SU-DHL-6 (cell line): ENCODE measurements around the gene MEGF6.

Experiments used
- H2AFZ ChIP-seq: fragments of 200-600 bp; sonication (generic); 2 replicates; pipeline ENCODE4 v1.6.1; 2014; ENCODE audit warnings: low read depth, mild to moderate bottlenecking, moderate library complexity, mixed read lengths, antibody characterized with exemption, low read length; ENCODE audit not compliant: severe bottlenecking
- H3F3A ChIP-seq: fragments of 200-600 bp; shearing (Covaris generic); 2 replicates; pipeline ENCODE4 v1.6.0; 2016; ENCODE audit warnings: antibody characterized with exemption, mild to moderate bottlenecking; ENCODE audit not compliant: insufficient read depth
- H3K27ac ChIP-seq: fragments of 200-600 bp; sonication (generic); 2 replicates; pipeline ENCODE4 v1.5.1; 2016; ENCODE audit warnings: low read depth, mild to moderate bottlenecking, low read length, moderate library complexity, mixed read lengths
- H3K27me3 ChIP-seq: fragments of 200-600 bp; sonication (generic), shearing (Covaris generic); 2 replicates; pipeline ENCODE4 v1.6.0; 2014; ENCODE audit warnings: mild to moderate bottlenecking, low read length
- H3K36me3 ChIP-seq: fragments of 200-600 bp; sonication (generic); 2 replicates; pipeline ENCODE4 v1.6.1; 2014; ENCODE audit warnings: mild to moderate bottlenecking, low read length, mixed read lengths
- H3K4me2 ChIP-seq: fragments of 300-600, 200-600 bp; shearing (Covaris generic), sonication (generic); 2 replicates; pipeline ENCODE4 v1.6.0; 2014; ENCODE audit warnings: low read length, low read depth, mild to moderate bottlenecking; ENCODE audit not compliant: poor library complexity, severe bottlenecking
- H3K4me3 ChIP-seq: fragments of 200-600 bp; sonication (generic); 2 replicates; pipeline ENCODE4 v1.5.1; 2014; ENCODE audit warnings: antibody characterized with exemption, low read length, mild to moderate bottlenecking, mixed read lengths; ENCODE audit not compliant: insufficient read depth, poor library complexity, severe bottlenecking
- H3K79me2 ChIP-seq: fragments of 200-600 bp; sonication (generic); 2 replicates; pipeline ENCODE4 v1.6.1; 2014; ENCODE audit warnings: mild to moderate bottlenecking, low read length, moderate library complexity; ENCODE audit not compliant: insufficient read depth
- H3K9ac ChIP-seq: fragments of 200-600 bp; sonication (generic); 2 replicates; pipeline ENCODE4 v1.7.0; 2014; ENCODE audit warnings: mild to moderate bottlenecking, low read length
- H3K9me2 ChIP-seq: fragments of 200-600 bp; sonication (generic); replicated peaks from 2 replicates; pipeline ENCODE4 v1.6.1; 2014; ENCODE audit warnings: low read length; ENCODE audit not compliant: insufficient read depth
- H3K9me3 ChIP-seq: fragments of 200-600 bp; sonication (generic); 2 replicates; pipeline ENCODE4 v1.6.1; 2014; ENCODE audit warnings: low read length, mixed read lengths; ENCODE audit not compliant: insufficient read depth
- H4K20me1 ChIP-seq: fragments of 200-600 bp; sonication (generic); 2 replicates; pipeline ENCODE4 v1.6.1; 2014; ENCODE audit warnings: low read depth, mild to moderate bottlenecking, antibody characterized with exemption, low read length, moderate library complexity, mixed read lengths
- EZH2phosphoT487 ChIP-seq: fragments of 200-600 bp; sonication (generic), shearing (Covaris generic); conservative IDR thresholded peaks from 2 replicates; pipeline ENCODE4 v1.6.1; 2018; ENCODE audit warnings: mild to moderate bottlenecking, antibody characterized with exemption, low read length, moderate library complexity, mixed read lengths
- TF ChIP-seq, protein P1 (sequence below): fragments of 200-600 bp; sonication (generic); IDR thresholded peaks from one replicate; pipeline ENCODE4 v1.5.1; 2017; ENCODE audit warnings: antibody characterized with exemption, mild to moderate bottlenecking, low read length, moderate library complexity; ENCODE audit not compliant: insufficient read depth, poor library complexity, severe bottlenecking

The MEGF6 gene

DNA sequence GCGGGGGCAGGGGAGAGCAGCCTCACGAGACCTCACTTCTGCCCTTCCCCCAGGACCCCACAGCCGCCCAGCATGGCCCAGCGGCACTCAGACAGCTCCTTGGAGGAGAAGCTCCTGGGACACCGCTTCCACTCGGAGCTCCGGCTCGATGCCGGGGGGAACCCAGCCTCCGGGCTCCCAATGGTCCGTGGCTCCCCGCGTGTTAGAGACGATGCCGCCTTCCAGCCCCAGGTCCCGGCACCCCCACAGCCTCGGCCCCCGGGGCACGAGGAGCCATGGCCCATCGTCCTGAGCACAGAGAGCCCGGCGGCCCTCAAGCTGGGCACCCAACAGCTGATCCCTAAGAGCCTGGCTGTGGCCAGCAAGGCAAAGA, 148.3 kb downstream of the MEGF6 start:
- Histone ChIP-seq H3K36me3 (no peaks in the 10 kb centered on the region), H3K79me2 (no peaks in the 10 kb centered on the region), H3K9me3 (no peaks in the 10 kb centered on the region), H4K20me1 (no peaks in the 10 kb centered on the region), H3K27me3 (no peaks in the 10 kb centered on the region), H3K9ac (no peak overlapping the region), H3K4me2 (no peak overlapping the region), H3K27ac (no peak overlapping the region), H3F3A (no peaks in the 10 kb centered on the region), H3K9me2 (no peaks in the 10 kb centered on the region), H3K4me3 (no peak overlapping the region), H2AFZ (no peak overlapping the region)
- no peak for TF ChIP-seq EZH2phosphoT487
- TF ChIP-seq, protein P1, sequence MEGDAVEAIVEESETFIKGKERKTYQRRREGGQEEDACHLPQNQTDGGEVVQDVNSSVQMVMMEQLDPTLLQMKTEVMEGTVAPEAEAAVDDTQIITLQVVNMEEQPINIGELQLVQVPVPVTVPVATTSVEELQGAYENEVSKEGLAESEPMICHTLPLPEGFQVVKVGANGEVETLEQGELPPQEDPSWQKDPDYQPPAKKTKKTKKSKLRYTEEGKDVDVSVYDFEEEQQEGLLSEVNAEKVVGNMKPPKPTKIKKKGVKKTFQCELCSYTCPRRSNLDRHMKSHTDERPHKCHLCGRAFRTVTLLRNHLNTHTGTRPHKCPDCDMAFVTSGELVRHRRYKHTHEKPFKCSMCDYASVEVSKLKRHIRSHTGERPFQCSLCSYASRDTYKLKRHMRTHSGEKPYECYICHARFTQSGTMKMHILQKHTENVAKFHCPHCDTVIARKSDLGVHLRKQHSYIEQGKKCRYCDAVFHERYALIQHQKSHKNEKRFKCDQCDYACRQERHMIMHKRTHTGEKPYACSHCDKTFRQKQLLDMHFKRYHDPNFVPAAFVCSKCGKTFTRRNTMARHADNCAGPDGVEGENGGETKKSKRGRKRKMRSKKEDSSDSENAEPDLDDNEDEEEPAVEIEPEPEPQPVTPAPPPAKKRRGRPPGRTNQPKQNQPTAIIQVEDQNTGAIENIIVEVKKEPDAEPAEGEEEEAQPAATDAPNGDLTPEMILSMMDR = no peak

DNA sequence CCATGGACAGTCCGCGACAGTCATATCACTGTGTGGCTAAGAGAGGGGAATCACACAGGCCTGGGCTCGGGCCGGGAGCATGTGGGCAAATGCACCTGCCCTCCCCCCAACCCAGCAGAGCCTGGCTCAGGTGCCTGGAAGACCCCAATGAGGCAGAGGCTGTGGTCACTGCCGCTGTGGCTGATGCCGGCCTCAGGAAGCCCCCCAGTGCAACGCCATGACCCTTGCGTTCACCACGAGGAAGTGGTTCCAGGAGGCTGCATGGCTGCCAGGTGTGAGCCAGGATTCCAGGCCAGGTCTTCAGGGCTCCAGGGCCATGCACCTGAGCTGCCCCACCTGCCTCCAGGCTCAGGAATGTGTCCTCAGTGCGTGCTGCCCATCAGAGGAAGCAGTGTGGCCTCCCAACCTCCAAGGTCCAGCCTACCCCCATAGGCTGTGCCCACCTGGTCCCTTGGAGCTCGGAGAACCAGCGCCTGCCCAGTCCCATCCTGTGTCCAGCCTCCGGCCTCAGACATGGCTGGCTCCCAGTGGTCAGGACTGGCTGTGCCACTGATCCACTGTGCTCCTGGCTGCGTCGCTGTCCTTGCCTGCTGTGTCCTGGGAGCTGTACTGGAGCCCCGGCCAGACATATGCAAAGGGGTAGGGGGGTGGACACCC, 148.8 kb downstream of the MEGF6 start:
- H3F3A ChIP-seq = no peaks in the 10 kb centered on the region
- TF ChIP-seq, protein P1 = no peak
- no peak for TF ChIP-seq EZH2phosphoT487
- no peaks in the 10 kb centered on the region for H3K9me2 ChIP-seq
- H3K27ac ChIP-seq = no peak overlapping the region
- no peaks in the 10 kb centered on the region for H4K20me1 ChIP-seq
- no peaks in the 10 kb centered on the region for H3K9me3 ChIP-seq
- H3K27me3 ChIP-seq = no peaks in the 10 kb centered on the region
- no peaks in the 10 kb centered on the region for H3K79me2 ChIP-seq
- H2AFZ ChIP-seq = no peak overlapping the region
- H3K4me2 ChIP-seq = no peak overlapping the region
- H3K36me3 ChIP-seq = no peaks in the 10 kb centered on the region
- no peak overlapping the region for H3K9ac ChIP-seq
- H3K4me3 ChIP-seq = no peak overlapping the region

DNA sequence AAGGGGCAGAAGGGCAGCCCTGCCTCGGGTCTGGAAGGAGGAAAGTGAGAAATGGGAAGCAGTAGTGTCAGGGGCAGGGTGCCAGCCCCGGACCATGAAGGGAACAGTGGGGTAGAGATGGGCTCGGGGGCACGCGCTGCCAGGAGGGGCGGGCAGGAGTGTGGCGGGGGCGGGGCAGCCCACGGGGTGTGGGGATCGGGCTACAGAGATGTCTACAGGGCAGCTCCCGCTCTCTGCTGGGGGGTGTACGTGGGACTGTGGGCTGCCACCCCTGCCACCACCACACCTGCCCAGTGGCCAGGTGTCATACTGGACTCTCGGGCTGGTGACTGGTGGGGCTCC, 149.4 kb downstream of the MEGF6 start:
- TF ChIP-seq EZH2phosphoT487 = no peak
- TF ChIP-seq, protein P1 = no peak

More for the DNA sequence above, 149.4 kb downstream of the MEGF6 start:
- H3K36me3 ChIP-seq = no peaks in the 10 kb centered on the region
- no peaks in the 10 kb centered on the region for H3K27me3 ChIP-seq
- H2AFZ ChIP-seq = no peak overlapping the region
- H3K9me2 ChIP-seq = no peaks in the 10 kb centered on the region
- no peak overlapping the region for H3K27ac ChIP-seq
- no peaks in the 10 kb centered on the region for H3K9me3 ChIP-seq
- H3K4me2 ChIP-seq = no peak overlapping the region
- H4K20me1 ChIP-seq = no peaks in the 10 kb centered on the region
- H3K9ac ChIP-seq = no peak overlapping the region
- H3F3A ChIP-seq = no peaks in the 10 kb centered on the region
- no peaks in the 10 kb centered on the region for H3K79me2 ChIP-seq
- no peak overlapping the region for H3K4me3 ChIP-seq
